ENCODE measurements around the gene SIRT1.
"Not testable (repeated sequence)": the region's sequence is repeated elsewhere in the genome, so short reads cannot be mapped to it uniquely, and the experiment has no call there.

Gene SIRT1

GRCh38 chr10:67884313-67884841, at the start of gene SIRT1:
Gene SIRT1 (plus strand): TSS chr10:67884656. CDS start chr10:67884722, 66 bp downstream.
- DNase-seq (ENCODE audit: low read depth), result peak; percentile 91

DNA sequence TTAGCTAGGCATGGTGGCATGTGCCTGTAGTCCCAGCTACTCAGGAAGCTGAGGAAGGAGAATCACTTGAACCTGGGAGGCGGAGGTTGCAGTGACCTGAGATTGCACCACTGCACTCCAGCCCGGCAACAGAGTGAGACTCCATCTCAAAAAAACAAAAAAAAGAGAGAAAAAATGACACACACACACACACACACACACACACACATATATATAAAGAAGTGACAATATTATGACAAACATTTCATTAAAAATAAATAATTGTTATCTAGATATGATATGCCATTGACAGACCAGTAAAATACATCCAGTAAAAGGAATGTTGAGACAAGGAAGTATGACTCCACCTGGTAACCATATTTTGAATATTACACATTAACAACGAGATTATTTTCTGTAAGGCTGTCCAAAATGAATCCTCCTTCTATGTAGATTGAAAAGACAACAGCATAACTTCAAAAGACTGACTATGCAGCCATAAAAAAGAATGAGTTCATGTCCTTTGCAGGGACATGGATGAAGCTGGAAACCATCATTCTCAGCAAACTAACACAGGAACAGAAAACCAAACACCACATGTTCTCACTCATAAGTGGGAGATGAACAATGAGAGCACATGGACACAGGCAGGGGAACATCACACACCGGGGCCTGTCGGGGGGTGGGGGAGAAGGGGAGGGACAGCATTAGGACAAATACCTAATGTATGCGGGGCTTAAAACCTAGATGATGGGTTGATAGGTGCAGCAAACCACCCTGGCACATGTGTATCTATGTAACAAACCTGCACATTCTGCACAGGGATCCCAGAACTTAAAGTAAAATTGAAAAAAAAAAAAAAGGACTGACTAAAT, 48.7 kb upstream of the SIRT1 start:
- not testable (repeated sequence) for DNase-seq (ENCODE audit: low read depth)

DNA sequence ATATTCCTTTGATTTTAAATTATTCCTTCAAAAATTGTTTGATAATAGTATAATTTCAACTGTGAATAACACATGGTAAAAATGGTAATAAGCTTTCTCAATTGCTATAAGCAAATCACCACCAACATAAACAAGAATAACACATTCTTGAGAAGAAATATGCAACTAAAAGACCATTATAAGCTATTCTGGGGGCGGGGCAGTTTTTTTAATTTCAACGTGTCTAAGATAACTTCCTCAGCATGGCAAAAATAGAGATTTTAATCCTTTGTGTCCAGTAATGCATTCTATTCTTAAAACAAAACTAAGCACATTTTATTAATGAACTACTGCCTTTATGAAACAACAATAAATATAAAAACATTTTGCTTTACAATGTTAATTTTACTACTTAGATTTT, 48.0 kb upstream of the SIRT1 start:
- no peak for DNase-seq (ENCODE audit: low read depth)

DNA sequence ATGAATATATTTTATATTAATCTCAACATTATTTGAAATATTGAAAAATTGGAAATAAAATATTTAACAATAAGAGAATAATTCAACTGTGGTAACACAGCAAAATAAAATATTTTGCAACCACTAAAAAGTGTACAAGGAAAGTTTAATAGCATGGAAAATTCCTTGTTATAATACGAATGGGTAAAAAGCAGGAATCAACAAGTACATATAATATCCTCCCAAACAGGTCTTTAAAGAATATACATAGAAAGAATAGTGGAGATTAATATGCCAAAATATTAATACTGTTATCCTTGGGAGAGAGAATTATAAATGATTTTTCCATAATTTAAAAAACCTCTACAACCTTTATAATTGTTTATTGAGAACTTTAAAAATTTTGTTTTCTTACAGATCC, 47.5 kb upstream of the SIRT1 start:
- DNase-seq (ENCODE audit: low read depth), result no peak

- peak; percentile 54 for DNase-seq (ENCODE audit: low read depth)
These were observed 46.7 kb upstream of the SIRT1 start, which contains the start of gene DNAJC12 for GRCh38 chr10:67837541-67838314. Gene DNAJC12 (minus strand): TSS chr10:67838188. CDS start chr10:67838011, 177 bp downstream.

- not testable (repeated sequence) for DNase-seq (ENCODE audit: low read depth)
These were observed 44.9 kb upstream of the SIRT1 start for GRCh38 chr10:67839511-67839910.

DNA sequence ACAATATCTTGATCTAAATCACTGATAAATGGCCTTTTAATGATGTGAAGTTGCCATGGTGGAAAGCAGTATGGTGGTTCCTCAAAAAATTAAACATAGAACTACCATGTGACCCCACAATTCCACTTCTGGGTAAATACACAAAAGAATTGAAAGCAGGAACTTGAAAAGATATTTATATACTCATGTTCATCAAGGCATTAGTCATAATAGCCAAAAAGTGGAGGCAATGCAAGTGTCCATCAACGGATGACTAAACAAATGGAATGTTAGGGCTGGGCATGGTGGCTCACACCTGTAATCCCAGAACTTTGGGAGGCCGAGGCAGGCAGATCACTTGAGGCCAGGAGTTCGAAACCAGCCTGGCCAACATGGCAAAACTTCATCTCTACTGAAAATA, 44.5 kb upstream of the SIRT1 start:
- DNase-seq (ENCODE audit: low read depth), result no peak

DNA sequence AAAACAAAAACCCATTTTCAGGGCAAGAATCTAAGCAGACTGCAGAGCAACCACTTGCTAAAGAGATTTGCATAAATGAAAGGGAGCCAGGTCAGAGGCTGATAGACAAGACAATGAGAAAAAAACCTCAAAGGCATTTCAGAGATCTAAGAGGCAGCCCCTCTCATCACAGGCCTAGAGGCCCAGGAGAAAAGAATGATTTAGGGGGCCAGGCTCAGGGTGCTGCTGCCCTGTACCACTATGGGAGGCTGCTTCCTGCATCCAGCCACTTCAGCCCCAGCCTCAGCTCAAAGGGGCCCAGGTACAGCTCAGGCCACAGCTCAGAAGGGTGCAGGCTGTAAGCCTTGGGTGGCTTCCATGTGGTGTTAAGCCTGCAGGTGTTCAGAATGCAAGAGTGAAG, 42.7 kb upstream of the SIRT1 start:
- no peak for DNase-seq (ENCODE audit: low read depth)

DNA sequence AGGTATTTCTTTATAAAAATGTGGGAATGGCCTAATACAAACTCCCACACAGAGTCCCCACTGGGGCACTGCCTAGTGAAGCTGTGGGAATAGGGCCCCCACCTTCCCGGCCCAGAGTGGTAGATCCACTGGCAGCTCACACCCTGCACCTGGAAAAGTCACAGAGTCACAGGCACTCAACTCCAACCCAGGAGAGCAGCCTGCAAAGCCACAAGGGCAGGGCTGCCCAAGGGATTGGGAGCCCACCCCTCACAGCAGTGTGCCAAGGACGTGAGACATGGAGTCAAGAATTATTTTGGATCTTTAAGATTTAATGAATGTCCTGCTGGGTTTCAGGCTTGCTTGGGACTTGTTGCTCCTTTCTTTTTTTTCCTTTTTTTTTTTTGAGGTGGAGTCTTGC, 41.2 kb upstream of the SIRT1 start:
- DNase-seq (ENCODE audit: low read depth), result no peak

- peak; percentile 92 for DNase-seq (ENCODE audit: low read depth)
These were observed 35.0 kb upstream of the SIRT1 start for GRCh38 chr10:67849331-67850011.

- DNase-seq (ENCODE audit: low read depth), result no peak
These were observed 33.3 kb upstream of the SIRT1 start for GRCh38 chr10:67851186-67851585.

GRCh38 chr10:67852761-67853160, 31.7 kb upstream of the SIRT1 start:
- no peak for DNase-seq (ENCODE audit: low read depth)

- DNase-seq (ENCODE audit: low read depth), result no peak
These were observed 30.9 kb upstream of the SIRT1 start for GRCh38 chr10:67853512-67853911.

GRCh38 chr10:67858971-67859370, 25.5 kb upstream of the SIRT1 start:
- no peak for DNase-seq (ENCODE audit: low read depth)

GRCh38 chr10:67861750-67862432, 22.6 kb upstream of the SIRT1 start:
- no peak for DNase-seq (ENCODE audit: low read depth)

DNA sequence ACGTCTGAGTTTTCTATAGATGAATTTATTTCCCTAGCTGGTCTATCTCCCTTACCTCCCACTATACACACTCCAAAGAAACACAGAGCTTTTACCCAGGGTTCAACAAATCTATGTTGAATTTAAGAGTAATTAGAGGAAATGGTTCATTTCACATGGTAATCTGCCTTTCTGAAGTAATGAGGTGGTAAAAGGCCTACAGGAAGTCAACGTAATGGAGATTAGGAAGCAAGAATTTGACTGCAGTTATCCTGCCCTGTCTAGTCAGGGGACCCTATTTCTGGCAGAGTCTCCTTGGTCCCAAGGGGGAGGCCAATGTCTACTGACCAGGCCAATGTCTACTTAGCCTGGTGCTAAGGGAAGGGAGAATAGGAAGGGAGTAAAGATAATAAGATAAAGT, 21.4 kb upstream of the SIRT1 start:
- DNase-seq (ENCODE audit: low read depth), result no peak

DNA sequence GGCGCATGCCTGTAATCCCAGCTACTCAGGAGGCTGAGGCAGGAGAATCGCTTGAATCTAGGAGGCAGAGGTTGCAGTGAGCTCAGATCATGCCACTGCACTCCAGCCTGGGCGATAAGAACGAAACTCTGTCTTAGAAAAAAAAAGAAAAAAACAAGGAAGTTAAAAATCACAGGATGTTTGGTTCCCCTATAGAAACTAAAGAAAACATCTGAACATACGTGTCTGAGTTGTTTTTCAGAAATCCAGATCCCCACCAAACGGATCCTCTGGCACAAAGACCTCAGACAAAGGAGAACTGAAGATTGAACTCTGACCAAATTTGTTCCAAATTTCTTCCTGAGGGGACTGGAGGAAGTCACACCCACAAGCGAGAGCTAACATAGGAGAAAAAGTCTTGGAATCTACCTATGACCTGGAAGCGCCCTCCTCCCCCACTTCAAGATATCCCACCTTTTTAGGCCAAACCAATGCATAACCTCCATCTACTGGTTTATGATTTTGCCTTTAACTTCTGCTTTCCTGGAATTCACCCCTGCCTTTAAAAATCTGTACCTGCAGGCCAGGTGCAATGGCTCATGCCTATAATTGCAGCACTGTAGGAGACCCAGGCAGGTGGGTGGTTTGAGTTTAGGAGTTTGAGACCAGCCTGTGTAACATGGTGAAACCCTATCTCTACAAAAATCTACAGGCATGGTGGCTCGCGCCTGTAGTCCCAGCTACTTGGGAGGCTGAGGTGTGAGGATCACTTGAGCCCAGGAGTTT, 19.7 kb upstream of the SIRT1 start:
- DNase-seq (ENCODE audit: low read depth), result no peak

DNA sequence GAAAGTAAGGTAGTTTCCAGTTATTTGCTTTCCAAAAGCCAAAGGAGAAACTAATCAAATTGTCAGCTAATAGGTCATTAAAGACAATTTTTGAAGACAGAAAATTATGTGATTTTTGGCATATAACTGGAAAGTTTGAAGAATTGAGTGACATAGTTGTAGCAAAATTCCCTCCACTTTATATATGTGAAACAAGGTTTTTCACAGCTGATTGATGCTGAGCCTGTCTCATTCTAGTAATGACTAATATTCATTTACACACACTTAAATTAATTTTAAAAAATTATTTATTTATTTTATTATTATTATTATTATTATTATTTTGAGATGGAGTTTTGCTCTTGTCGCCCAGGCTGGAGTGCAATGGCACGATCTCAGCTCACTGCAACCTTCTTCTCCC, 16.3 kb upstream of the SIRT1 start:
- no peak for DNase-seq (ENCODE audit: low read depth)

GRCh38 chr10:67869996-67870395, 14.5 kb upstream of the SIRT1 start:
- no peak for DNase-seq (ENCODE audit: low read depth)

- no peak for DNase-seq (ENCODE audit: low read depth)
These were observed 8.9 kb upstream of the SIRT1 start for GRCh38 chr10:67875340-67876238.

All from fibroblast of the conjunctiva (primary cell).